Body of pancreas (tissue), 4 donors: ENCODE data around the gene NOS1.

Experiments
- POLR2A ChIP-seq, 3 donors: fragments of 450-650 bp; IDR thresholded peaks; one replicate each; pipeline ENCODE4 v1.6.1; 2016; ENCODE audit warnings: antibody characterized with exemption in 3 of 3, mild to moderate bottlenecking in 2 of 3
- TF ChIP-seq, protein P1 (sequence below), 7 experiments: fragments of 450-650 bp in 4 of 7; fragments of 200-600 bp in 3 of 7; sonication (generic) in 3 of 7; IDR thresholded peaks; one replicate each; pipeline ENCODE4 v1.5.1; 2016 to 2019; ENCODE audit warnings: antibody characterized with exemption in 7 of 7

- TF ChIP-seq, protein P1, sequence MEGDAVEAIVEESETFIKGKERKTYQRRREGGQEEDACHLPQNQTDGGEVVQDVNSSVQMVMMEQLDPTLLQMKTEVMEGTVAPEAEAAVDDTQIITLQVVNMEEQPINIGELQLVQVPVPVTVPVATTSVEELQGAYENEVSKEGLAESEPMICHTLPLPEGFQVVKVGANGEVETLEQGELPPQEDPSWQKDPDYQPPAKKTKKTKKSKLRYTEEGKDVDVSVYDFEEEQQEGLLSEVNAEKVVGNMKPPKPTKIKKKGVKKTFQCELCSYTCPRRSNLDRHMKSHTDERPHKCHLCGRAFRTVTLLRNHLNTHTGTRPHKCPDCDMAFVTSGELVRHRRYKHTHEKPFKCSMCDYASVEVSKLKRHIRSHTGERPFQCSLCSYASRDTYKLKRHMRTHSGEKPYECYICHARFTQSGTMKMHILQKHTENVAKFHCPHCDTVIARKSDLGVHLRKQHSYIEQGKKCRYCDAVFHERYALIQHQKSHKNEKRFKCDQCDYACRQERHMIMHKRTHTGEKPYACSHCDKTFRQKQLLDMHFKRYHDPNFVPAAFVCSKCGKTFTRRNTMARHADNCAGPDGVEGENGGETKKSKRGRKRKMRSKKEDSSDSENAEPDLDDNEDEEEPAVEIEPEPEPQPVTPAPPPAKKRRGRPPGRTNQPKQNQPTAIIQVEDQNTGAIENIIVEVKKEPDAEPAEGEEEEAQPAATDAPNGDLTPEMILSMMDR (IDR thresholded peaks at IDR 0.05), result no peak
- TF ChIP-seq POLR2A (IDR thresholded peaks at IDR 0.05), result no peak
Measured at GRCh38 chr12:117402363-117402762, 40.9 kb upstream of the NOS1 start.
